Fibroblast of skin of left biceps (primary cell): Measurements from ENCODE around the gene RAP2A.
A peak's percentile ranks its signal among the peaks of the same experiment; 100 is the strongest.

ENCODE experiments used
- DNase-seq, 2 experiments: peaks; one replicate each; pipeline ENCODE4 v3.0.0-alpha.2; 2013; ENCODE audit warnings: low read depth in 2 of 2

The RAP2A gene

DNA sequence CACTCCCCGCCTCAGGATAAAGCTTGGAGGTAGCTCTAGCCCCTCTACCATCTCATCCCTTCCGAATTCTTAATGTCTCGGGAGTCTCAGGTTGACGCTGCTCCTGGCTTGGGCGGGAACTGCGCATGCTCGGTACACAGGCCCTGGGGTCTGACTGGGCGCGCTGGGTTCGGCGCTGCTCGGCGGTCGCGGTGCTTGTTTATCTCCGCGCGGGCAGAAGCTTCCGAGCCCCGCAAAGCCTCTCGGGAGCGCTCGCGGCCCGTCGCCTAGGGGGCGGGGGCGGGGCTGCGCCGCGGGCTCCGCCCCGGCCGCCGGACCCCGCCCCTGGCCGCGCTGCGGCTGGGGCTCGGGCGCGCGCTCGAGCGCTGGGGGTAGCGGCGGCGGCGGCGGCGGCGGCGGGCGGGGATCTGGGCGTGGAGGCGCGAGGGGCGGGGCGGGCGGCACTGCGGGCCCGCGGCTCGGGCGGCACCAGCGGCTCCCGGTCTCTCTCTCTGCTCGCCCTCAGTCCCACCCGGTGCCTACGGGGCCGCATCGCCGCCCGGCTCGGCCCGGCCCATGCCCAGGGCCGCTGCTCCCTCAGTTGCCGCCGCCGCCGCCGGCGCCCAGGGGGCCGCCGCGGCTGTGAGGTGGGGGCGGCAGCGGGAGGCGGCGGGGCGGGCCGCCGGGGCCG, at the start of gene RAP2A:
RAP2A (plus strand) TSS at position 443 of the 670 bp plus-strand sequence. CDS start 302 bp downstream, outside the sequence.
- DNase-seq, result peak; percentile 80 to 84

DNA sequence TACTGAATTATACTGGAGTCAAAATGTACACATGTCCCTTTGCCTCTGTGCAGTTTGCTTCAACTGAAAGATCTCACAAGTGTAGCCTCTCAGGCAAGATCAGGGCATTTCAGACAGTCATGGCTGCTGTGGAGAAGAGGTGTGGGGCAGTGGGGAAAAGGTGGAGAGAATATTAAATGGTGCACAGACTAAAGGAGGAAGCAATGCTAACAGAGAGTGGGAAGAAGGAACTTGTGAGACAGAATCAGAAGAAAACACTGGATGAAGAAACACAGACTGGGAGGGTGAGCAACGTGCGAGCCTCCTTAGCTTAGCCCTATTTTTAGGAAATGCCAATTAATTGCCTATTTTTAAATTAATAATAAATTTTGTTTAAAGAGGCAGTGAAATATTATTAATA, 49.6 kb upstream of the RAP2A start:
- DNase-seq, result no peak

DNA sequence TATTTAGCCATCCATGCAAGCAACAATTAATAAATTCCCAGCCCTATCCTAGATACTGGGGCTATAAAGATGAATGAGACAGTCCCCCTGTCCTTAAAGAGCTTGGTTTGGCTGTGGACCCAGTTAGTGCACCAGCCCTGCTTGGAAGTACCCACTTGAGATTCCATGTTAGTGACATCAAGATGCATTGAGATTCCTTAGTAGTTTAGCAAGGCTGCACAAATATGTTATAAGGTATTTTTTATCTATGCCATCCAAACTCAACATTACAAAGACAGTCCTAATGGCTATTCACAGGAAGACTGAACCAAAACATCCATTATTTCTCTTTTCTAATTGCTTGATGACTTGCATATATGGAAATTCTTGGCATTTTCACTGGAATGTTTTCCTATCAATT, 48.8 kb upstream of the RAP2A start:
- DNase-seq, result no peak

DNA sequence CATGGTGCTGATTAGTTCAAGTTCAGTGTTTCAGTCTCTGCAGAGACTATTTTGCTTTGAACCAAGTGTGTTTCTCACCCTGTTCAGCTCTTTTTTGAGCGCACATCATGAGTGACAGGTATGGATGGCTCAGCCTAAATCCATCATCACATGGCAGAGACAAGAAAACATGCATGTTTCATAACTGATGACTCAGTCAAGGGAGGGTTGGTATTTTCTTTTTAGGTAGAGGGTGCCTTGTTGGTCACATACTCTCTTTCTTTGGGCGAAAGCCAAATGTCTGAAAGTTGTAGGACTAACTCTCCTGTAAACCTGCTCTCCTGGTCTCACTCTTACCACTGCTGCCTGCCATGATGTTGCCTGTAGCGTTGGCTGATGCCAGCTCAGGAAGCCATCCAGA, 48.1 kb upstream of the RAP2A start:
- no peak for DNase-seq

DNA sequence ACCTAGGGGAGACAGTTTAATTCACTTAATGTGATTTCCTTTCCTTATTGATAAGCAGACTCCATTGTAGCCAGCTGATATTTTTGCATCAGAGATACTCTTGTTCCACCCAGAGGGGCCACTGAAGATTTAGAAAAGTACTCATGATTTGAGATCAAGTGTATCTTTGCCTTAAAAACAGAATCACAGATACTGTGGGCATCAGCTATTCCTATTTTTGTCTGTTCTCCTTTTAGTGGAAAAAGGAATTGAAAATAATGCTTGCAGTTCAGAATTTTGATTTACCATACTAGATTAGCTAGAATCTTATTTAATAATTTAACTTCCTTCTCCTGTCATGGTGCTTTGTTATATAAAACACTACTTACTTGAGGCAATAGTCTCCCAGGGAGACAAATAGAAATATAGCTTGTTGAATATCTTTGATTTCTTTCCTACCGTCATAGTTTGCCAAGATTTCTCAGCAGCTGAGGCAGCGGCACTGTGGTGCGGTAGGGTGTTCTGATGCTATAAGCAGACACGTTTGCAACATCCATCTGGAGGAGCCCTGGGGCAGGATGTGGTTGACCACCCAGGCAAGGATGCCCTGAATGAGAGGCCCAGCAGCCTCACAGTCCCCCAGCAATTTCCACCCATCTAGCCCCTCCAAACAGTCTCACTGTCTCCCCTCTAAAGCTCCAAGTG, 47.0 kb upstream of the RAP2A start:
- DNase-seq, result no peak

DNA sequence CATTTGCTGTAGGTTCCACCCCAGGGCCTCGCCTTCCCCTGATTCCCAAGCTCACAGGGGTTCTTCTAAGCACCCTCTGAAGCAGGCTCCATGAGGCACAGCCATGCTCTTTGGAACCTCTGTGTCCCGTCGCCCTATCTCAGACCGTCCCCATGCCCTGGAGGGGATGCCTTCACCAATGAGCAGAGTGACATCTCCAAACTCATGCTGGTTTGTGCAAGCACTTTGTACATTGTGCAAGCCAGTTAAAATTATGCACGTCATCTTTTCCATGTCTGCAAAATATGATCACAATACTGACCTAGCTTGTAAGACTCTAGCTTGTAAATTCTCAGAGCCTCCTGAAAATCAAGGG, 46.5 kb upstream of the RAP2A start:
- DNase-seq, result no peak

DNA sequence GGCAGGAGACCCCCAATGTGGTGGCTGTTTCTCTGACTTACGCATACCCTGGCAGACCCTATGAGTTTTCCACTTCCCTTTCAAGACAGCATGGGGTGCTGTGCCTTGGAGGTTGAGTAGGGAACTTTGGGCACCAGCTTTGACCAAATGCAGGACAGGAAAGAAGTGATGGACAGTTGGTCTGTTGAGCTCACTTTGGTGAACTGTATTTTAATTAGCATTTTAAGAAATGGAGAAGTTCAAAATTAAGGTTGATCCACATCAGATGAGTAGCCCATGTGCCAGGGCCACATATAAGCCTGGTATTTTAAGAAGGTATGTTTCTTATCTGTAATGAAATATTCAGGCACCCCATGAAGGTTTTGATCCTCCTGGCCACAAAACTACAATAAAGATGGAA, 46.1 kb upstream of the RAP2A start:
- DNase-seq, result no peak

DNA sequence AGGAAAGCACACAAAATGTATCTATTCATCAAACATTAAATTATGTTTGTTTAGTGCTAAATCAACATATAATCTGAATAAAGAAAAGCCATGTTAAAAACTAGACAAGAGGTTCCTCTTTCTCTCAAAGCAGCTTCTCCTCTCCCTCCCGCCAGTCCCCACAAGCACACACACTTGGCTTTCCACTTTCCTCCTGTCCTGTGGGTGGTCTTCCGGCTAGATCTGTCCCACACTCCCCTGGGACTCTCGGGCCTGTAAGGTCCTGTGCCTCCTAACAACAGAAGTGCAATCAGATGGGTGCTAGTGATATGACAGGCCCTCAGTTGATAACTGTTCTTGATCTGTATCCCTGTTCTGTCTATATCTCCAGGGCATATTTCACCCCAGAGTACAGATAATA, 45.6 kb upstream of the RAP2A start:
- no peak for DNase-seq

DNA sequence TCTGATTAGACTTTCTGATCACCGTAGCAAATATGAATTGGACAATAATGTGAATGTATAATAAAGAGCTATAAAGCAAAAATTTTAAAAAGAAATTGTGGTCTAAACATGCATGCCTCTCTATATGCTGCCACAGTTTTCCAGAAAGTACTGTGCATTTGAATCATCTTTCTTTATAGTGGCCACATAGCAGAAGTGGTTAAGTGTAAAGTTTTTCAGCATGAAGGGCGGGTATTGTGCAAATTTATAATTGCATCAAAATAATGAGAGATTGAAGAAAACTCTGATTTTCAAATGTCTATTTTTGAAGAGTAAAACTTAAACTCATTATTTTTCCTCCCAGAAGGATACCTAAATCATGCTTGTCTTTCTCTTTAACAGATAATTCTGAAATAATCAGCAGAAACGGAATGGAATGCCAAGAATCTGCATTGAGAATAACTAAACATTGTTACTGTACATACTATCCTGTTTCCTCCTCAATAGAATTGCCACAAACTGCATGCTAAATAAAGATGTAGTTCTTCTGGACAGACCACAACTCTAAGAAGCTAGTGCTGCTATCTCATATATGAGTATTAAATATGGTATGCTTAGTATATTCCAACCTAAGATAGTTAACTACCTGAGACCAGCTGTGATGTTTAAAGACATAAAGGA, 42.9 kb upstream of the RAP2A start:
- peak; percentile 22 to 31 for DNase-seq

DNA sequence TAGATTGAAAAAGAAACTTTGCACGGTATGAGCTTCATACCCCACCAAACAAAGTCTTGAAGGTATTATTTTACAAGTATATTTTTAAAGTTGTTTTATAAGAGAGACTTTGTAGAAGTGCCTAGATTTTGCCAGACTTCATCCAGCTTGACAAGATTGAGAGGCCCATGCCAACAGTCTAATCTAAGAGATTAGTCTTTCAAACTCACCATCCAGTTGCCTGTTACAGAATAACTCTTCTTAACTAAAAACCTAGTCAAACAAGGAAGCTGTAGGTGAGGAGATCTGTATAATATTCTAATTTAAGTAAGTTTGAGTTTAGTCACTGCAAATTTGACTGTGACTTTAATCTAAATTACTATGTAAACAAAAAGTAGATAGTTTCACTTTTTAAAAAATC, 41.9 kb upstream of the RAP2A start:
- no peak for DNase-seq

DNA sequence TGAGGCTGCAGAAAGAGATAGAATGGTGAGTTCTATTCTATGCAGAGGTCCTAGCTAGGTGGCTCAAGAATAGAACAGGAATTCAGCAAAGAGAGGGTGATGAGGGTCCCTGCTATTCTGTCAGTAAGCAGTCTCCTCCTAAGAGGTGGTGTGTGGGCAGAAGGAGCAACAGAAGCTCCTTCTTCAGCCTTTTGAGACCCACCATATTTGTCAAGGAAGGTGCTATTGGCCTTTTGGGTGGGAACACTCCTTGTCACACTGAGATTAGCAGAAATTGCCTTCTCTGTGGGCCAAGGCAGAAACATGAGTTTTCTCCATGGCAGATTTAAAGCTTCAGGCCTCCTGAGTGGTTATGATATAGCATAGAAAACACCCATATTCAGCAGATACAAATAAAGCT, 39.4 kb upstream of the RAP2A start:
- no peak for DNase-seq

DNA sequence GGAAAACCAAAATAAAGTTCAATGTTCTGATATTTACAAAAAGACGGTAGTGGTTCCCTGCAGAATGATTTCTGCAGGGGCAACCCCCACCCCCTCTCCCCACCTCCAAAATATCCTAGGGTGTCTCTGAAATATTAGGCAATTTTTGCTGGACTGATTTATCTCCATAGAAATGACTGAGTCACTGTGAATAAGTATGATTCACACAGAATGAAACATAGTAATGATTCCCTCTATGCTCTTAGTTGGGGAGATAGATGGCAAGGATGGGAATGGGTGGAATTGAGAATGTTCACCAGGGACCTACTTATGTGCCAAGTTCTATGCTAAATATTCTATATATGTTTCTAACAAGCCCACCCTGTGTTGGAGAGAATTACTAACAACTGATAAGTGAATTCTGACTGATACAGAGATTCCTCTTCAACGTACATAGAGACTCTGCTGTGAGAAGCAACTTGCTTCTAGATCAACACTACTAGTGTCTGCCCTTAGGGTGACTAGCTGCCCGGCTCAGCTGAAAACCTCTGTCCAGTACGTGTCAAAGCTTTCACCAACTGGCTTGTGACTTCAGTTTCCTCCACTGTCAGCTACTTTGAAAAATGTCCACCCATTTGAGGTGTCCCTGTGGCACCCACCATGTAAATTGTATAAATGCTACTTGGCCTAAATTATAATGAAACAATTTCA, 38.4 kb upstream of the RAP2A start:
- DNase-seq, result no peak

DNA sequence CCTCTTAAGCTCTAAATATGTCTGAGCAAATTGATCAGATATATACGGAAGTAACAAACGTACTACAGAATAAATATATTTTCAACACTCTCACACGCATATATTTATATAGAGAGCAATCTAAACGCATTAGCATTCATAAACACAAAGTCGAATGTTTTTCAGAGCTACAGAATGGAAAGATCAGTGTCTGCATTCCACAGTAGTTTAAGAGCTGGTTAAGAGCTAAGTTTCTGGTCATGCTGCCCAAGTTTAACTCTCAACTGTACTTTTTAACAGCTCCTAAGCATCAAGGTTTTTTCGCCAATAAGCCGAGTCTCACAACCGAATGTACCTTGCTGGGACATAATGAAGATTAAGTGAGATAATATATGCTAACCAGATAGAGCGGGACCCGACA, 36.7 kb upstream of the RAP2A start:
- DNase-seq, result no peak

DNA sequence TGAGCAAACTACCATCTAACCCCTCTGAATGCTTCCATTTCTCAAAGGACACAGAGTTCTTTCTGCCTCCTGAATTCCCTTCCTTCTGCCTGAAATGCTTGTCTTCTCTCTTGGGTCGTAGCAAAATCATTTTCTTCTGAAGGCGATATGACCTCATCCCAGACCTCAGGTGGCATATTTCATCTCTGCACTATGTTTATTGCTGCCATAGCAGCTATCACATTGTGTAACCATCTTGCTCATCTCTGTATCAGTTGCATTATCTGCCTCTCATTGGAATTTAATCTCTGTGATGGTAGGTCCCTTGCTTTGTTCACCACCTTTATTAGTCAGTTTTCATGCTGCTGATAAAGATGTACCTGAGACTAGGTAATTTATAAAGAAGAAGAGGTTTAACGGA, 32.5 kb upstream of the RAP2A start:
- no peak for DNase-seq

DNA sequence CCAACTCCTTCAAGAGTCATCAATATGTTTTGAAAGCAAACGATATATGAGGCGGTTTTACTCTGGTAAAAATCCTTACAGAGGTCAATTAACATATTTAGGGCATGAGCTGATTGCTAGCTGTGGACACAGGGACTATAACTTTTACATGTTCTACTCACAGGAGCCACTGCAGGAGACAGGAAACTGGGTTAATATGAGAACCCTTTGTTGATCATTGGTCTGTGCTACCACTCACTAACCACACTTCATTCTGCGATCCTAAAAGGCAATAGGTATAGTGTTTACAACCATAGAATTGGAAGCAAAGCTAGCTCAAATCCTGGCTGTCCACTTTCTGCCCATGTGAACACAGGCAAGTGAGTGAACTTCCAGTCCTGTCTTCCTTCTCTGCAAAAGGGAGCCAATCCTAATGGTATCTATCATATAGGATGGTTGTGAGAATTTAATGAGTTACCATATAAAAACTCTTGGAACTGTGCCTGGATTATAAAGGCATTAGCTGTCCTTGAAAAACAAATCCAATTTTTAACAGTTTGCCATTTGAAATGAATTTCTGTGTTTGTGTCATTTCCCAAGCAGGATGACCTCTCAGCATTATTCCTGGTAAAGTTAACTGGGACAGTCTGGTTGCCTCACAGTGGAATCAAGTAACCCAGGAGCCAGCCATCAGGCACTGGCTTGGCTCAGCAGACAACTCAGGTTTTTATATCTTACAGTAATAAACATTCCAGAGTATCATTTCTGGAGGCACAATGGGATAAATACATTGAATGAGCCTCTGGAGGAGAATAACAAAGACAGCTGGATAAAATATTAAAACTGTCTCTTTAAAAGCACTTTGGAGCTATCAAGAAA, 29.8 kb upstream of the RAP2A start:
- no peak for DNase-seq

DNA sequence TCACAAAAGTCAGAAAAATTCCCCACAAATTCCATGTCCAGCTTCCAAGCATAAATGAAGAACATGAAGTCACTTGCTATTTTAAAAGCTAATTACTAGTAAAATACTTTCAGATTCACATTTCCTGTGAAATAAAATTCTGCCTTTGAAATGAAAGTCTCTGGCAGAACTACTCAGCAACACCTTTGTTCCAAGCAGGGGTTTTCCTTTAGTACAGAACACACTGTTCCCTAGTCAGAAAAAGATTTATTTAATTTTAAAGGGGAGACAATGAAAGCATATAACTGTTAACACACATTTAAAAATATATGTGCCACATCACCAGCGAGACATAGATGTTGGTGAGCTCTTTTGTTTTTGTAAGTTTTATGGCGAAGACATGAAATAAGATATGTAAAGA, 26.4 kb upstream of the RAP2A start:
- no peak for DNase-seq

DNA sequence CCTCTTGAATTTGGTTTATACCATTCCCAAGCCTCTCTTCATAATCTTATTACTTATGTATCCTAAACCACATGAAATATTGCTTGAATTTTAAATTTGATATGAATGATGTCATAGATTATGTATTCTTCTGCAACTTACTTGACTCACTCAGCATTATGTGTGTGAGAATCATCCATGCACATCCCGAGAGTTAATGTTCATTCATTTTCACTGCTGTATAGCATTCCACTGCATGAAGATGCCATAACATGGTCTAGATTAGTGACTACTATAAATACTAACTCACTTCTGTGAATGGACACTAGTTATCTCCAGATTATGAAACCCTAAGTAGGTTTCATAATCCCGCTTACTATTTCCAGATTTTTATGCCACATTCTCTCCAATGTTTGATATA, 25.0 kb upstream of the RAP2A start:
- no peak for DNase-seq

DNA sequence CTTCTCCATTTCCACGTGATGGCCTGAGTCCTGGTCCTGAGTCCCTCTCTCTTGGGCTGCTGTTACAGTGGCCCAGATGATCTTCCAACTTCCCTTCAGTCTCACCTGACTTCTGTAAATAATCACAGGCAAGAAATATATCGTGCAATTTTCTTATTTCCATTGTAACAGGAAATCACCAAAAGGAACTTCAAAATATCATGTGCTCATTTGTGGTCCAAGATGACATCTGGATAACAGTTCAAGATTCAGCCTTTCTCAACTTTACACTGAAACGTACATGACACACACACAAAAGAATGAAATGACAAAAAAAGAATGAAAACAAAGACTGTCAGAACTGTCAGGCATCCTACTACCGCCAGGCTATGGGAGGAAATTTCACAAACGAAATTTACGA, 22.0 kb upstream of the RAP2A start:
- DNase-seq, result peak in 1 of 2 experiments; percentile 8

DNA sequence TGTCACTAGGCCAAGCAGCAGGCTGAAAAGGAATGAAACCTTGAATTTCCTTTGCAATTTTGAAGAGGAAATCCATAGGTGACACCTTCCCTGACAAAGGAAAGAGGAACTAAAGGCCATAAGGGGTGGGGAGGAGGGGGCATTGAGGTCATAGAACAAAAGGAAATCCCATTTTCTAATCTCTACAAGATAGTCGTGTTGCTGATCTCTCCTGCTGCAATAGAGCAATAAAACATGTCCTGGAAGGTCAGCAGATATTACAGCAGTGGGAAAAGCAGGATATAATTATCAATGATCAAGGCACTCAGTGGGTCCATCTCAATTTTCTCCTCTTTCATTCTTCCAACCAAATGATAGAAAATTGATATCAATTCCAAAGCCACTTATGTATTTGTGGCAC, 20.3 kb upstream of the RAP2A start:
- DNase-seq, result no peak

DNA sequence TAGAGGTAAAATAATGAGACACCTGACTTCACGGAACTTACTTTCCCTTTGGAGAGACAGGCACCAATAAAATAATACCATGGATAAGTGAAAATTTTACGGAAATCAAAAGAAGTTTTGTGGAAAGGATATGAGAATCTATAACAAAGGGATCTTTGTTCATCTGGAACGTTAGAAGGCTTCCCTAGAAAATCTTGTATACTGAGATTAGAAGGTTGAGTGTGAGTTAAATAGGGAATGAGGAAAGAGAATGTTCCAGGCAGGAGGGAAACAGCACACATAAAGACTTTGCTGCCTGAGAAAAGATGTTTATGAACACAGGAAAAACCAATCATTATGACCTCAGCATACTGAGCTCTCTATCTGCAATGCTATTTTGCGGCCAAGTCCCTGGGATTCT, 19.6 kb upstream of the RAP2A start:
- no peak for DNase-seq

DNA sequence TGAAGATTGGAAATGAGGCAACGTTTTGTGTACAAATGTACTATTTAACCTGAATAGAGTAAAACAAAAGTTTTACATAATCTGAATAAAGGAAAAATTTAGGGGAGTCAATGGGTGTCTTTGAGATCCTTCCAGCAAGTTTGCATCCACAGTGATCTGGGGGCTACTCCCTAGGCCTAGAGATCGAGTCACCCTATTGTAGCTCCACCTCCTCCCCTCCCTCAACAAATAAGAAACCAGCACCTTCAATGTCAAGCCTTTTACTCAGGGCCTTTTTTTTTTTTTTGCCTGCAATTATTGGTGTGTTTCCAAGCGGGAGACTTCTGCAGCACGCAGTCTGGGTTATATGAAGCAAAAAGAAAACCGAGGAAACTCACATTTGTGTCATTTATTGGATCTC, 16.3 kb upstream of the RAP2A start:
- DNase-seq, result no peak
